ES-I3 (cell line): ENCODE results near the gene UBE2M.

Experiments used
- H3K36me3 ChIP-seq: 2 replicates; pipeline ENCODE4 v1.6.1; 2013; ENCODE audit warnings: mild to moderate bottlenecking, low read length, control low read depth, moderate library complexity; ENCODE audit not compliant: insufficient read depth
- H3K4me1 ChIP-seq: 2 replicates; pipeline ENCODE4 v1.6.1; 2013; ENCODE audit warnings: mild to moderate bottlenecking, control low read depth, low read length; ENCODE audit not compliant: insufficient read depth
- H3K9ac ChIP-seq: 2 replicates; pipeline ENCODE4 v1.6.1; 2013; ENCODE audit warnings: low read depth, mild to moderate bottlenecking, low read length, moderate library complexity
- H3K9me3 ChIP-seq: 2 replicates; pipeline ENCODE4 v1.6.1; 2013; ENCODE audit warnings: mild to moderate bottlenecking, low read length, moderate library complexity; ENCODE audit not compliant: control insufficient read depth, insufficient read depth

UBE2M gene

GRCh38 chr19:58519355-58520256 lies 38.8 kb downstream of the UBE2M start, which contains the start of gene ZBTB45:
Gene ZBTB45 (minus strand): TSS chr19:58519810. CDS start chr19:58517673, 2,137 bp downstream.
- peak within 1 kb of the TSS; percentile 89 for H3K9ac ChIP-seq
- peaks cover 21% of the 10 kb centered on the region for H3K4me1 ChIP-seq
- H3K9me3 ChIP-seq = no peaks in the 10 kb centered on the region
- no peaks in the 10 kb centered on the region for H3K36me3 ChIP-seq

DNA sequence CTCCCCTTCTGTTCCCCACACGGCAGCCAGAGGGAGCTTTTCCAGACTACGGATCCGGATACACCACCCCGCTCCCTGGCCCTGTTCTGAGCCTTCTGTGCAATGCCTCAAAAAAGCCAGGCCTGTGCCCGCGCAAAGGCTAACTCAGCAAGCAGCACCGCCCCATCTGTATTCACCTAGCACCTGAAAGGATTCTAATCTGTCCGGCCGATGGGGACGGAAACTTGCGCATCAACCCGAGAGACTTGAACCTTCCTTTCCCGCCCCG lies 39.4 kb downstream of the UBE2M start:
- Histone ChIP-seq H3K9ac (peak overlapping the region; percentile 89), H3K4me1 (peaks cover 21% of the 10 kb centered on the region), H3K9me3 (no peaks in the 10 kb centered on the region), H3K36me3 (no peaks in the 10 kb centered on the region)

DNA sequence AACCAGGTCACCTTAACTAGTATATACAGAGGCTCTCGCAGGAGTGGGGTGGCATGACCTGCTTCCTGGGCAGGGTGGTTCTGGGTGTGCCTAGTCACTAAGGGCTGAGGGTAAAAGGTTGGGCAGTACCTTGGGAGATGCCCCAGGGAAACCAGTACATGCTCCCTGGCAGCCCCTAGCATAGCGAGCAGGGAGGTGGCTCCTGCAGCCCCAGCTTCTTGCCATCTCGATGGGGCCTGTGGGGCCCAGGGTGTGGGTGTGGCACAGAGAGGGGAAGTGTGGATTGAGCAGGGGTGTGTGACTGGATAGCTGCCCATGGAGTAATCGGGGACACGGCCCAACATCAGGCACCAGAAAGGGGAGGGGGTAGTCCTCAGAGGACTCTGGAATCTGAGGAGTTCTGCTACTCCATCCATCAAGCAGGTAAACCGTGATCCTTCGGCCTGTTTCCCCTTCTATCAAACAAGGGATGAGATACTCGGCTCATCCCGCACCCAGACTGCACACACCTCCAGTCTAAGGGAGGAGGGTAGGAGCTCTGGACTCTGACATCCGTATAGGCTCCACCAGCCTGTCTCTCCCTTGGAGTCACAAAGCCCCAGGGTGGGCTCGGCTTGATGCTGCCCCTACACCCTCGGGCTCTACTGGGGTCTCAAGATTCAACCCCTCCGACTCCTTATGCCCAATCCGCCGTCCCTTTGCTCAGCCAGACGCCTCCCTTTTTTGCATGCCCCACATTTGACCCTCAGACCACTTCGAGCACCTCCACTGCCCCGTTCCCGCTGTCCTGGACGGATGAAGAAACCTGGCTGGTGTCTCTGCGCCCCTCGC lies 39.9 kb downstream of the UBE2M start:
- peaks cover 21% of the 10 kb centered on the region for H3K4me1 ChIP-seq
- no peaks in the 10 kb centered on the region for H3K9me3 ChIP-seq
- H3K36me3 ChIP-seq = no peaks in the 10 kb centered on the region
- H3K9ac ChIP-seq = peak overlapping the region; percentile 89

GRCh38 chr19:58516964-58517833 lies 41.2 kb downstream of the UBE2M start:
- no peaks in the 10 kb centered on the region for H3K36me3 ChIP-seq
- no peaks in the 10 kb centered on the region for H3K9me3 ChIP-seq
- no peak overlapping the region for H3K9ac ChIP-seq
- peaks cover 15% of the 10 kb centered on the region for H3K4me1 ChIP-seq

DNA sequence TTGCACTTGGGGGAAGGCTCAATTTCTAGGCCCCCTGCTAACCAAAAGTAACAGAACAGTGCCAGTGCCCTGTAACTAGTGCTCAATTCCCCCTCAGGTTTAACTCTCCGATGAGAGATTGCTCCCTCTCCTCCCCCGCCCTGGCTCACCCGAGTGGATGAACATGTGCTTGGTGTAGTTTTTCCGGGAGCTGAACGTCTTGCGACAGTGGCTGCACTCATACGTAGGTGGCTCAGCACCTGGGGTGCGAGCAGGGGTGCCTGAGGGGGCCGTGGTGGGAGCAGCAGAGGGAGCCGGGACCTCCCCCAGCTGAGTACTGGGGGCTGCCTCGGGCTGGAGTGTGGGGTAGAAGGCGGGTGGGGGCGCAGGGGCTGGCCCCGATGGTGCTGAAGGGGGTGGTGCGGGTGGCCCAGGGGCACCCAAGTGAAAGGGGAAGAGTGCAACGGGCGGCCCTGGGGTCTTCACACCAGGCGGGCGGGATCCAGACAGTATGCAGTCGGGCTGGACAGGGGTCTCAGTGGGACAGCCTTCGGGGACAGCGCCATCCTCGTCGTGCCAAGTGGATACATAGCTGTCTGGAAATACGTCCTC lies 42.1 kb downstream of the UBE2M start:
- Histone ChIP-seq H3K36me3 (no peaks in the 10 kb centered on the region), H3K4me1 (peaks cover 10% of the 10 kb centered on the region), H3K9me3 (no peaks in the 10 kb centered on the region), H3K9ac (no peak overlapping the region)

DNA sequence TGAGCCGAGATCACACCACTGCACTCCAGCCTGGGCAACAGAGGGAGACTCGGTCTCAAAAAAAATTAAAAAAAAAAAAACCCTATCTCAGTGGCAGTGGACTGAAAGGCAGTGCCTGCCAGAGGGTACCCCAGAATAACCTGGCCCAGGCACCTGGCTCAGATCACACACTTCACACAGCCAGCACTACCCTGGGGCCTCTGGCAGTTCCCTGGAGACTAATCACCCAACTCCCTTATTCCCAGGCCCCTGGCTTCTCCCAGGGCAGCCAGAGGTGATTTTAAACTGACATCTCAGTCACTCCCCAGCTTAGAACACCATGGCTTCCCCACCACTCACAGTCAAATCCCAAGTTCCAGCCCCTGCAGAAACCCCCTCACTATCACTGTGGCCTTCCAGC lies 43.2 kb downstream of the UBE2M start:
- Histone ChIP-seq H3K9me3 (no peaks in the 10 kb centered on the region), H3K9ac (no peak overlapping the region), H3K4me1 (peaks cover 8% of the 10 kb centered on the region; the same call in 1 of the 2 replicates), H3K36me3 (no peaks in the 10 kb centered on the region)

DNA sequence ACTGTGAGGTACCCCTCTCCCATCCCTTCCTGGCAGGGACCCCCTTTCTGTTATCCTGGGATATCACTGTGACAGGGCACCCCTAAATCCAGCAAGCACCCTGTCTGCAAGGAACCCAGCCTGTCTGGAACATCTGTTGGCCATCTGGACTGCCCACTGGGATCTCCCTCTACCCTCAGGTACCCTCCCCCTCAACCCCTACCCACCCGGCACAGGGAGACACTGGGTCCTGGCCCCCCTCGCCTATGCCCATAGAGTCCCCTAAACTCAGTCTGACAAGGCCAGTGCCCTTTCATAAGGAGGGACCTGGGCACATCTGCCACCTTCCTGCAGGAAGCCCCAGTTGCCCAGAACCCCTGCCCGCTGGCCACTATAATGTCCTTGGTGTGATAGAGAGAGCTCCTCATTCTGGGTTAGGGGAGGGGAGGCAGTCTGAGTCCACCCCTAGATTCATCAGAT lies 43.8 kb downstream of the UBE2M start:
- Histone ChIP-seq H3K9me3 (no peaks in the 10 kb centered on the region), H3K4me1 (peaks cover 8% of the 10 kb centered on the region; the same call in 1 of the 2 replicates), H3K36me3 (no peaks in the 10 kb centered on the region), H3K9ac (peak overlapping the region; percentile 67)

GRCh38 chr19:58513694-58514563 lies 44.5 kb downstream of the UBE2M start:
- Histone ChIP-seq H3K9ac (peak overlapping the region; percentile 67), H3K36me3 (no peaks in the 10 kb centered on the region), H3K9me3 (no peaks in the 10 kb centered on the region), H3K4me1 (peaks cover 8% of the 10 kb centered on the region; the same call in 1 of the 2 replicates)

DNA sequence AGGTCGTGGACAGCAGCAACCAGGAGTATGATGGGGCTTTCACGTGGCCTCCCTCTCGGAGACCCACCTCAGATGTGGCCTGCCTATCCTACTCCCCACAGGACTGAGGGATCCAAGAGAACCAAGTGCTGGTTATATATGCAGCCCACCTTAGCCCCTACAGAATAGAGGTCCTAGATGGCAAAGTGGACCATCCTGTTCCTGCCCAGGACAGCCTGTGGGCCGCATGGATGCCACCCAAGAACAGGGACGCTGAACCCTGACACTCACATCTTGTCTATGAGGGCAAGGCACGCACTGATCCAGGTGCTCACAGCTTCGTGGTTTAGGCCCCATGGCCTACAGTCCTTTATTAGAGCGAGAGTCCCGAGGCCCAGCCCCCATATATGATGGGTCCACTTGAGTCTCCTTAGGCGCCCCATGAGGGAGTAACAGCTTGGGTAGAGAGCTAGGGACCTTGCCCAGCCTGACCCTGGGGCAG lies 45.2 kb downstream of the UBE2M start:
- peak overlapping the region; percentile 44; the same call in 1 of the 2 replicates for H3K9ac ChIP-seq

GRCh38 chr19:58511353-58512208 lies 46.8 kb downstream of the UBE2M start, which contains the start of gene SLC27A5:
Gene SLC27A5 (minus strand): TSS chr19:58511992. CDS start chr19:58511955, 37 bp downstream.
- no peaks in the 10 kb centered on the region for H3K36me3 ChIP-seq
- H3K4me1 ChIP-seq = peaks cover 8% of the 10 kb centered on the region; the same call in 1 of the 2 replicates
- no peaks in the 10 kb centered on the region for H3K9me3 ChIP-seq
- no peak within 1 kb of the TSS for H3K9ac ChIP-seq

More for the DNA sequence above, 45.2 kb downstream of the UBE2M start:
- Histone ChIP-seq H3K9me3 (no peaks in the 10 kb centered on the region), H3K36me3 (no peaks in the 10 kb centered on the region), H3K4me1 (peaks cover 8% of the 10 kb centered on the region; the same call in 1 of the 2 replicates)

DNA sequence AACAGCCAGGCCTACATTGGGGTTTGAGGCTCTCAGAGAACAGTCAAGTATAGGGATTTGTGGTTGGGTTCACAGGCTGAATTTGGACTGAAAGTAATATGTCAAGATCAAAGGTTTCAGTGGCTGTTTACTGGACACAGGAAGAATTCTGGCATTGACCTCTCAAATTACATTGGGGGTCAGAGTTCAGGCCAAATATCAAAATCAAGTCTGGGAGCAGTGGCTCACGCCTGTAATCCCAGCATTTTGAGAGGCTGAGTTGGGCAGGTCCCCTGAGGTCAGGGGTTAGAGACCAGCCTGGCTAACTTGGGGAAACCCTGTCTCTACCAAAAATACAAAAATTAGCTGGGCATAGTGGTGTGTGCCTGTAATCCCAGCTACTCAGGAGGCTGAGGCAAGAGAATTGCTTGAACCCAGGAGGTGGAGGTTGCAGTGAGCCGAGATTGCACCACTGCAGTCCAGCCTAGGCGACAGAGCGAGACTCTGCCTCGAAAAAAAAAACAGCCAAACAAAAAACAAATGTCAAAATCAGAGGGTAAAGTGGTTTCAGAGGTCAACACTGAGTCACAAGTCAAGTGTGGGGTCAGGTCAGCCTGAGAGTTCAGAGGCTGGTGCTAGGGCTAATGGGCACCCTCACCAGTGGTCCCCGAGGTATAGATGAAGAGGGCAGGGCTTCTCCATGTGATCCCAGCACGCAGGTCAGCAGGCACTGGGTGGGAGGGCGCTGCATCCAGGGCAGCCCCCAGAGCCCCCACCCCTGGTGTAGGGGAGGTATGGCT lies 48.1 kb downstream of the UBE2M start:
- Histone ChIP-seq H3K9ac (no peak overlapping the region), H3K36me3 (no peaks in the 10 kb centered on the region), H3K9me3 (no peaks in the 10 kb centered on the region), H3K4me1 (peaks cover 1% of the 10 kb centered on the region; the same call in 1 of the 2 replicates)
